GM10847 (cell line): ENCODE data around the gene RAF1.

Source experiments
- POLR2A ChIP-seq: IDR thresholded peaks from 2 replicates; pipeline ENCODE4 v1.6.1; 2011; ENCODE audit not compliant: insufficient read length; ENCODE audit errors: extremely low read depth

The RAF1 gene

DNA sequence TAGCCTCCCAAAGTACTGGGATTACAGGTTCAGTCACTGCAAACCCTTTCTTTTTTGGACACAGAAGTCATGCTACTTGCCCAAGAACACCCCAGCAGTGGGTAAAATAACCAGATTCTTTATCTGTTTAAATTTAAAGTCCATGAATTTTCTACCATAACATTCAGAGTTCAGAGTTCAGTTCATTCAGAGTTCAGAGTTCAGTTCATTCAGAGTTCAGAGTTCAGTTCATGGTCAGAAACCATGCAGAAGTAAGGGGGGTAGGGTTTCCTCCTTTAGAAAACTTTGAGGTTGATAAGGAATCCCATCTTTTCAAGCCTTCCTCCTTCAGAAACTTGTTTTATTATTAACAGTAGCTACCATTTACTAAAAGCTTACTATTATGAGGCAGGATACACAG lies 43.2 kb downstream of the RAF1 start:
- TF ChIP-seq POLR2A, result no peak

DNA sequence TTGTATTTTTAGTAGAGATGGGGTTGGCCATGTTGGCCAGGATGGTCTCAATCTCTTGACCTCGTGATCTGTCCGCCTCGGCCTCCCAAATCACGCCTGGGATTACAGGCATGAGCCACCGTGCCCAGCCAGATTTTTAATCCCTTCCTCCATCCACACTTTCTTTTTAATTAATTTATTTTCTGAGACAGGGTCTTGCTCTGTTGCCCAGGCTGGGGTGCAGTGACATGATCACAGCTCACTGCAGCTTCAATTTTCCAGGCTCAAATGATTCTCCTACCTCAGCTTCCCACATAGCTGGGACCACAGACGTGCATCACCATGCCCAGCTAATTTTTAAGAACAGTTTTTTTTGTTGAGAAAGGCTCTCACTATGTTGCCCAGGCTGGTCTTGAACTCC lies 43.6 kb downstream of the RAF1 start:
- TF ChIP-seq POLR2A, result no peak

DNA sequence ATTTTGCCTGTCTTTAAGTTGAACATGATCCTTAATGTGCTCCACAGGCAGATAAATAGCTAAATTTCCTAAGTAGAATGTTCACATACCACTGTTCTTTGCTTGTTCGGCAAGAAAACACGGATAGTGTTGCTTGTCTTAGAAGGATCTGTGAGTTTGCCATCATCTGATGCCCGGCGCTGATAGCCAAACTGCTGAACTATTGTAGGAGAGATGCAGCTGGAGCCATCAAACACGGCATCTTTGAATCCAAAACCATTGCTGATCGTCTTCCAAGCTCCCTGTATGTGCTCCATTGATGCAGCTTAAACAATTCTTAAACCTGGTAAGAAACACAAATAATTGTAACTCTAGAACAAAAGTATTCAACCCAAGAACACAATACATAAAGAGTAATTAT lies 45.5 kb downstream of the RAF1 start:
- TF ChIP-seq POLR2A, result no peak

DNA sequence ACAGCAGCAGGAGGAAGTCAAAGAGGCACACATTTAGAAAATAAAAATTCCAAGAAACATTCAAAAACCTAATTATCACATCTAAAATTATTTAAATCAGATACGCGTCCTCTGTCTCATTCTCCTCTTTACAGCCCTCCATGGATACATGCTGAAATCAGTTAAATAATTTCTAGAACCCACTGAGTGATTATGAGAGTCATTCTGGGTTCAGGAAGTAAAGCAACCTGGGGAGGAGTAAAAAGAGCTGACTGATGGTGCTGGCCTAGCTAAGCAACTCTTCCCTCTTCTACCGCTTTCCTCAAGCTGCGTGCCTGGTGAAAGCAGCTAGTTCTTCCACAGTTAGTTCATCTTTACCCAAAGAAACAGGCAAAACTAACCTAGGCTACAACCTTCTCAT lies 48.7 kb downstream of the RAF1 start:
- no peak for TF ChIP-seq POLR2A

DNA sequence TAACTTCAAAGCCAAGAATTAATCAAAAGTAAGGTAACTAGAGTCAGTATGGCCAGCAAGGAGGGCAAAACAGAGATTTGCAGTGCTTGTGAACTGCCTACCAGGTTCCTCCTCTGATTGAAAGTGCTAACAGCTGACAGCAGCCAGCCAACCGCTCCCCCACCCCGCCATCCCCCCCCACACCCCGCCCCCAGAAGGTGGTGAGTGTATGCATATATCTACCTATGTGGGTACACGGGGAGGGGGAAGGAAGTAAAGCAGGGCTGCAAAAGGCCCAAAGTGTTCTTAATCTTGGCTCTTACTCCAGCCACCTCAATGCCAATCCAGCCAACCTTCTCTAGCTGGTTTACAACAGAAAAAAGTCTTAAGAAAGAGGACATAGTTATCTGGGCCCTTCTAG lies 50.7 kb downstream of the RAF1 start:
- no peak for TF ChIP-seq POLR2A

DNA sequence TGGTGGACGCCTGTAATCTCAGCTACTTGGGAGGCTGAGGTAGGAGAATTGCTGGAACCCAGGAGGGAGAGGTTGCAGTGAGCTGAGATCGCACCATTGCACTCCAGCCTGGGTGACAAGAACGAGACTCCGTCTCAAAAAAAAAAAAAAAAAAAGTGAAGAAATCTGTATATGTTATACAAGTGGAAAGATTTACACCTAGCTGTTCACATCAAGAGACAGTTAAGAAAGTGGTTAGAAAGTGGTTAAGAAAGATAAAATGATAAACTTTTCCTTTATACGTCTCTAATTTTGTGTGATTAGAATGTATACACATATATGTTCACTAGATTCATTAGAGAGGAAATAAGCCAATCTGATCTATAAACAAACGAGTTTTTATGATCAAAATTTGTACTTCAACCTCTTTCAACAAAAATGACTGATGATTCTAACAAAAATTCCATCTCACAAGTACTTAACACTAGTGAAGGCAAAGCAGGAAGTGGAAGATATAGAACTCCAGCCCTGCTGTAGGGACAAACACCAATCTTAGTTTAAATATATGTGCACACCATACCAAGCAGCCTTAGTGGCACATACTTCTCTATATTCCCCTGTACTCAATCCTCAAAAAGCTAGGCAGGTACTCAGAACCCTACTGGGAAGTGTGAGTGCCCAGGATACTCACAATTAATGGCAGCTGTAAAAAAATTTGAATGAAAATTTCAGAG lies 51.2 kb downstream of the RAF1 start:
- TF ChIP-seq POLR2A, result no peak

DNA sequence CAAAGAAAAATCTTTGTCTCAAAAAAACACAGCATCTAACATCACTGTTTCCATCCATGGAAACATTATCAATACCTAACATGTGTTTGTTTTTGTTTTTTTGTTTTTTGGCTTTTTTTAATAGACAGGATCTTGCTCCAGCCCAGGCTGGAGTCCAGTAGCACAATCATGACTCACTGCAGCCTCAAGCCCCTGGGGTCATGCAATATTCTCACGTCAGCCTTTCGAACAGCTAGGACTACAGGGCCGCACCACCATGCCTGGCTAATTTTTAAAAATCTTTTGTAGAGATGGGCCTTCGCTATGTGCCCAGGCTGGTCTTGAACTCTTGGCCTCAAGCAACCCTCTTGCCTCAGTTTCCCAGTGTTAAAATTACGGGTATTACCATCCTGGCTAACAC lies 52.8 kb downstream of the RAF1 start:
- no peak for TF ChIP-seq POLR2A

DNA sequence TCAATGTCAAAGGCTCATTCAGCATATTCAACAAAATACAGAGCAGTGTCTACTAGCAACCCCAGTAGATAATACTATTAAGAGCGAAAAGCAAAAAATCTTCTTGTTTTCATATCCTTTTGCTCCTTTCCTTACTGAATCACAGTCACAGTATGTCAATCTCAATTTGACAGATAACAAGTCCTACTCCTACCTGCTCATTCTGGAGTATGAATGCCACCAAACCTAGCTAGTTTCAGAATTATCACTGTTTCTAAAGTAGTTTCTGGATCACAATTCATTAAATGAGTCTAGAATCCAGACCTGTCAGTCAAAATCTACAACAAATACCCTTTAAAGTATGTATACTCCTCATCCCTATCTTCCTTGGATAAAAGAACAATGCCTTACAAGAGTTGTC lies 55.5 kb downstream of the RAF1 start:
- no peak for TF ChIP-seq POLR2A

DNA sequence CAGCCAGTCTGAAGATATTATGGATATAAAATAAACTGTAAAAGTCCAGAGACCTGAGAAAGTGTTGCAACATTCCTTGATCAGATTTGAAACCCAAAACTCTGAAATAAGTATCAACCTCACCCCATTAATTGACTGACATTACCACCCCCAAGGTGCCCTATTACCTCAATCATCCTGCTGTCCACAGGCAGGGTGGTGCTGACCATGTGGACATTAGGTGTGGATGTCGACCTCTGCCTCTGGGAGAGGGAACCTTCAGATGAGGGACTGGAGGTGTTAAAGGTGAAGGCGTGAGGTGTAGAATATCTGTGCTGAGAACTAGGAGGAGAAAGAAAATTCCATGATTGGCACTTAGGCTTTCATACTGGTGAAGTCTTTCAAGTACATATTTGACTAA lies 59.9 kb downstream of the RAF1 start:
- no peak for TF ChIP-seq POLR2A

DNA sequence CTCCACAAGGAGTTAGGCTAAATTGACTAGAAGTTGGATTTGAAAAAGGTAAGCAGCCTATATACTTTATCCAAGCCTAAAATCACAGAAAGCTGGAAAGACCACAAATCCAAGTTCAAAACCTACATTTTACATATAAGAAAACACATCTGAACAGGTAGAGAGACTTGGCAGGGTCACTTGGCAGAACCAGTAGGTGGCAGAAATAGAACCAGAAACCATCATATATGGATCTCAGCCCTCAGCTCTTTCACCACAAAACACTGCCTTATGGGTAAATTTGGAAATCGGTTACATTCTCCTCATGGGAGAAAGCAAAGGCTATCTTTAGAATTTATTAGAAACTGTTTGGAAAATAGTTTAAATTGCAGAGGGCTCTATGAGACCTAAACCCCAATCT lies 62.8 kb downstream of the RAF1 start:
- TF ChIP-seq POLR2A, result no peak

DNA sequence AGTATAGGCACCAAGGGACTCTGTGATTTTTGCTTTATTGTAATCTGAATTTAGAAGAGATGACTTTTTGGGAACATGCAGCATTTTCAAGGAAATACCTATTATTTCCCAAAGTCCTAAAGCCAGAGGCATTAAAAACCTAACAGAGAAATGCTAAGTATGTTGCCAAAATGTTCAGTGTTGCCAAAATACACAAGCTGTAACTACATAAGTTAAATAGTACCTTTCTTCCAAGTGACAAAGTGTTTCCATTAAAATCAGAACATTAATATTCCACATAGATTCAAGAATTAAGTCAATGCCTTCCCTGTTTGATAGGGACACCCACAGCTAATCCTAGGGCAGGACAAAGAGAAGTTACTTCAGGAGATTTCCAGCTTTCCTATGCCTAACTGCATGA lies 65.0 kb downstream of the RAF1 start:
- TF ChIP-seq POLR2A, result no peak

DNA sequence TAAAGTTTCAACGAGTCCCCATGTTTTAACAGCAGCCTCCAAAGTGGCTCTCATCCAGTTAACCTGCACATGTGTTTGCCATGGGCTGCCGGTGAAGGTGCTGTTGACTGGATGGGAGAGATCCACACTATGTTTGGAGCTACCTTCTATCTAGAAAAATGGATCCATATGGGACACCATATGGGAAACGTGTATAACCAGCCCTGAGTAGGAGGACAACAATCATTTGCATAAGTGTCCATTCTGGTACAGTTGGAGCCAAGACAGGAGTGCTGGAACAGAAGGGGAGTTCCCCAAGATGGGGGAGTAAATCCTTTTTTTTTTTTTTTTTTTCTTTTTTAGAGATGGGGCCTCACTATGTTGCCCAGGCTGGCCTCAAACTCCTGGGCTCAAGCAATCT lies 70.4 kb downstream of the RAF1 start:
- TF ChIP-seq POLR2A, result no peak

DNA sequence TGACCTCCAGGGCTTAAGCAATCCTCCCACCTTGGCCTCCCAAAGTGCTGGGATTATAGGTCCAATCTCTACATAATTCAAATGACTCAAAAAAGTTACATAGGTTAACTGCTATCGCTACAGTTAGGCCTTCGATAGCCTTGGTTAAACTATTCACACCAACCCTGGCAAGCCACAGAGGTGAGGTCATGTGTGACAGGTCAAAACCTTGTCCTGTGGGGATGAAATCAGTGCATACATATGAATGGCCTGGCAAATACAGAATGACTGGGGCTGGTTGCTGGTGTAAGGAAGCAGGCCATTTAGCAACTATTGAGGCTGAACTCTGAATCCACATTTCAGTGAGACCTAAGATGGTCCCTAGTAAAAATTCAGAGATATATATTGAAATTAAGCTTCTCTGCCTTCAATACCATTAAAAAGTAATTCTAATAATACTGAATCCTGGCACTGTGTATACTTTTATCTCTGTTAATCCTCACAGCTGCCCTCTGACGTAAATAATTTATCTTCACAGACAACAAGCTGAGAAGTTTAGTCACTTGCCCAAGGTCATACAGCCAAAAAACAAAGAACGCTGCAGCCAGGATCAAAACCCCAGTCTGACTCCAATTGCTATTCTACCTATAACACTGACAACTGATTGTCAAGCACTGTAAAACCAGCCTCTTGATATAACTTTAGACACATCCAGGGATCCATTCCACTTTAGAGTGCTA lies 71.8 kb downstream of the RAF1 start:
- TF ChIP-seq POLR2A, result no peak

DNA sequence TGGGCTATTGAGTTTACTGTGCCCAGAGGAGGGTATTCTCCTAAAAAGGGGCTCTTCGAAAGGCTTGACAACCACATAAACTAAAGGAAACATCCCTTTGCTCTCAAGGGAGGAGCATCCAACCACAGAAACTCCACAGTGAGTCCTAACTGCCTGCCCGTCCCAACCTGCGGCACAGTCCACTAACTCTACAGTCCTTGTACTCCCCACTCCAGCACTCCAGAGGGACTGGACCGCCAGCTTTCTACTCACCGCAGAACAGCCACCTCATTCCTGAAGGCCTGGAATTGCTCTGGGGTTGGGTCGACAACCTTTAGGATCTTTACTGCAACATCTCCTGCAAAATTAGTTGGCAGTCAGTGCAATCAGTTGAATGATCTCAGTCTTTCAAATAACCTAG lies 72.5 kb downstream of the RAF1 start:
- TF ChIP-seq POLR2A, result no peak

DNA sequence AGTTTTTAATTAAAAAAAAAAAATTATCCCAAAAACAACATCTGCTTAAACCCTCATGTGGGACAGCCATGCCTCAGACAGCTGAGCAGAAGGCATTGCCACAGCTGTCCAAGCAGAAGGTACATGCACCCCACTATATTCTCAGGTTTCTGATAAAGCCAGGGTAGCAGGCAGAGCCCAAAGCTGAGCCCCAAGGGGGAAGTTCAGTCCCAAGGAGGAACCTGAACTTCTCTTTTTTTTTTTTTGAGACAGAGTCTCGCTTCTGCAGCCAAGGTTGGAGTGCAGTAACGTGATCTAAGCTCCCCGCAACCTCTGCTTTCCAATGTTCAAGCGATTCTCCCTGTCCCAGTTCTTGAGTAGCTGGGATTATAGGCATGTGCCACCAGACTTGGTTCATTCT lies 73.8 kb downstream of the RAF1 start:
- no peak for TF ChIP-seq POLR2A

DNA sequence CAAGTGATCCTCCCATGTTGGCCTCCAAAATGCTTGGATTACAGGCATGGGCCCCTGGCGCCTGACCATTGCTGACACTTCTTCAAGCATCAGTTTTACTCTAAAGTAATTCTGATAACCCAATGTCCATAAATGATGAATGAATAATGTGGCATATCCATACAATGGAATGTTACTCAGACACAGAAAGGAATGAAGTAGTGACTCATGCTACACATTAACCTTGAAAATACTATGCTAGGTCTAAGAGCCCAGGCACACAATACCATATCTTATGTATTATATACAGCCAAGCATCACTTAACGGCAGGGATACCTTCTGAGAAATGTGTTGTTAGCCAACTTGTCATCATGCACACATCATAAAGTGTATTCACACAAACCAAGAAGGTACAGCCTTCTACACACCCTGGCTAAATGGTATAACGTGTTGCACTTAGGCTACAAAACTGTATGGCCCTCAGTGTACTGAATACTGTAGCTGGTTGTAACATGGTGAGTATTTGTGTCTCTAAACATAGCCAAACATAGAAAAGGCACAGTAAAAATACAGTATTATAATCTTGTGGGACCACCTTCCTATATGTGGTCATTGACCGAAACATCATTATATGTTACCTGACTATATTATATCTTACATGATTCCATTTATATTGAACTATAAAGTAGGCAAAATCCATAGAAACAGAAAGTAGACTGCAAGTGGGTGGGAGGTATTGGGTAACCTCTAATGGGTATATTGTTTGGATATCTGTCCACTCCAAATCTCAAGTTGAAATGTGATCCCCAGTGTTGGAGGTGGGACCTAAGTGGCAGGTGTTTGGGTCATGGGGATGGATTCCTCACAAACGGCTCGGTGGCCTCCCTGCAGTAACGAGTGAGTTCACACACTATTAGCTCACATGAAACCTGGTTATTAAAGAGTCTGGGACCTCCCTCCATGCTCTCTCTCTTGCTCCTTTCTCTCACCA lies 75.6 kb downstream of the RAF1 start:
- TF ChIP-seq POLR2A, result no peak
